A673 (cell line): ENCODE measurements around the gene JPH2. TPM values are rescaled to one million over a fixed set of nuclear protein-coding genes. Genes with fewer than 3 reads are reported as not detected.

ENCODE experiments used
- BruUV-seq: library from RNA; stranded (reverse); fragments of 400-500 nt; replicated peaks from 2 replicates; lab custom pipeline; 2021; lab: Mats Ljungman, UMichigan
- CTCF ChIA-PET: fragments of 300-600 bp; sonication (Branson Sonifier 250); formaldehyde crosslinking; loops from one replicate; lab custom pipeline; 2022; ENCODE audit warnings: antibody characterized with exemption; lab: Charles Lee
- POLR2A ChIA-PET: fragments of 300-600 bp; sonication (Branson Sonifier 250); formaldehyde crosslinking; loops from one replicate; lab custom pipeline; 2022; ENCODE audit warnings: antibody characterized with exemption; ENCODE audit not compliant: low non-redundant PET; lab: Charles Lee
- DNase-seq: peaks from one replicate; pipeline ENCODE4 v3.0.0-alpha.2; 2015; ENCODE audit warnings: low spot score
- H3K27ac ChIP-seq: fragments of 200-600 bp; sonication (generic); 2 replicates; pipeline ENCODE4 v1.5.1; 2016; ENCODE audit warnings: mixed run types, low read depth, mild to moderate bottlenecking, mixed read lengths, antibody characterized with exemption, low read length; ENCODE audit not compliant: poor library complexity, severe bottlenecking
- H3K27me3 ChIP-seq: fragments of 200-600 bp; sonication (generic); replicated peaks from 2 replicates; pipeline ENCODE4 v1.6.1; 2017; ENCODE audit warnings: mixed run types, low read depth, mild to moderate bottlenecking, mixed read lengths, antibody characterized with exemption, low read length; ENCODE audit not compliant: insufficient read depth, poor library complexity
- H3K36me3 ChIP-seq: fragments of 200-600 bp; sonication (generic); 2 replicates; pipeline ENCODE4 v1.6.1; 2016; ENCODE audit warnings: mixed run types, mild to moderate bottlenecking, mixed read lengths, antibody characterized with exemption, low read length; ENCODE audit not compliant: insufficient read depth, poor library complexity, severe bottlenecking
- H3K4me1 ChIP-seq: fragments of 200-600 bp; sonication (generic); 2 replicates; pipeline ENCODE4 v1.6.1; 2017; ENCODE audit warnings: mixed run types, mild to moderate bottlenecking, mixed read lengths, antibody characterized with exemption, low read length; ENCODE audit not compliant: insufficient read depth, poor library complexity, severe bottlenecking
- H3K4me3 ChIP-seq: fragments of 200-600 bp; sonication (generic); 2 replicates; pipeline ENCODE4 v1.5.1; 2016; ENCODE audit warnings: low read depth, mixed run types, mild to moderate bottlenecking, mixed read lengths, low read length; ENCODE audit not compliant: poor library complexity, severe bottlenecking
- H3K9me3 ChIP-seq: fragments of 200-600 bp; sonication (generic); 2 replicates; pipeline ENCODE4 v1.6.1; 2016; ENCODE audit warnings: mixed run types, low read depth, mild to moderate bottlenecking, mixed read lengths, antibody characterized with exemption, low read length; ENCODE audit not compliant: poor library complexity, severe bottlenecking
- CTCF ChIP-seq: fragments of 300-800, 200-600 bp; sonication (generic); conservative IDR thresholded peaks from 2 replicates; pipeline ENCODE4 v1.5.1; 2017; ENCODE audit warnings: low read depth, mild to moderate bottlenecking, antibody characterized with exemption, low read length, moderate library complexity, mixed read lengths
- EZH2 ChIP-seq: fragments of 200-600 bp; sonication (generic); IDR thresholded peaks from 2 replicates; pipeline ENCODE4 v1.6.1; 2017; ENCODE audit warnings: borderline replicate concordance, low read depth, mild to moderate bottlenecking, mixed read lengths, antibody characterized with exemption, low read length; ENCODE audit not compliant: poor library complexity, severe bottlenecking
- intact Hi-C: fragments of 100-400 bp; cut with micrococcal nuclease; formaldehyde crosslinking; loops from one replicate; pipeline ENCODE4 v1.10.0; 2022; ENCODE audit not compliant: unreplicated experiment
- total RNA-seq: library from RNA; stranded (reverse); gene quantifications from 2 replicates; pipeline ENCODE4 v1.2.3, GENCODE V29; 2021

JPH2 gene
- total RNA-seq, 1 experiment from 2014 or later: 1.1 TPM

DNA sequence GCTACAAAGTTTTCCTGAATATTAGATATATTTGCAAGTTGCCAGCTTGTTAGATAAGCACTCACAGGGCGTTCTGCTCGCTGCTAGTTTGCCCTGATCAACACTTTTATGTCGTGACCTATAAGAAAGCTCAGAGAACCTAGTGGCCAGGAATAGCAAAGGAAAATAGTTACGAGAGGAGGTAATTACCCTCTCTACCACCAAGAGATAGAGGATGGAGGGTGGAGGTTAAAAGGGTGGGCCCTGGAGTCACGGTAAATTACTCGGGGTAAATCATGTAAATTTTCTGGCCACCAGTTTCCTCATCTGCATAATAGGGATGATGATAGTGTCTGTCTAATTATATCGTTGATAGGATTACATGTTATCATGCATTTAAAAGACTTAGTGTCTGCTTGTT lies 87.2 kb downstream of the JPH2 start:
- intact Hi-C loops: no loop called here
- POLR2A ChIA-PET: no interaction called here
- Histone ChIP-seq H3K27ac (no peak overlapping the region), H3K27me3 (peaks cover 20% of the 10 kb centered on the region), H3K9me3 (no peaks in the 10 kb centered on the region), H3K36me3 (no peaks in the 10 kb centered on the region), H3K4me3 (no peak overlapping the region), H3K4me1 (no peaks in the 10 kb centered on the region)
- CTCF ChIA-PET: interaction anchor here (0.6 kb wide), 1 partner anchor 94 kb away, joined by 3 read pairs; no protein-coding TSS in a partner anchor
- BruUV-seq: no TSS peak
- no peak for TF ChIP-seq EZH2
- TF ChIP-seq CTCF: no peak
- no peak for DNase-seq

DNA sequence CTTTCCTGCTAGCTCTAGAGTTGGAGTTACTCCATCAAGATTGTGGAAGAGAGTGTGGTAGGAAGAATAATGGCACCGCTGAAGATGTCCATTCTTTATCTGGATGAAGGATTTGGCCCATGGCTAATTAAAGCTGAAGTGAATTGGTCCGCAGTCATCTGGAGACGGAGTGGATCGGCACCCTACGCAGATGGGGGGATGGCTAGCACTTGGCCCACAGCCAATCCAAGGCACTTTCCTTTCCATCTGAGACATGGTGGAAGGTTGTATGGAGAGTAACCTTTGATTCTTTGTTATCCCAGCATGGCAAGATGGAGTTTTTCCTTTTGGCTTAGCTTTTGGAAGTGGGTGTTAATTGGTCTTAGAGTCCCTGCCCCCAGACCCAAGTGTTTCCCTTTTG lies 88.3 kb downstream of the JPH2 start:
- BruUV-seq: no TSS peak
- CTCF ChIA-PET: no interaction called here
- H3K27me3 ChIP-seq: peaks cover 12% of the 10 kb centered on the region
- no peaks in the 10 kb centered on the region for H3K9me3 ChIP-seq
- no peak overlapping the region for H3K4me3 ChIP-seq
- no peaks in the 10 kb centered on the region for H3K4me1 ChIP-seq
- POLR2A ChIA-PET: no interaction called here
- no peak for DNase-seq
- TF ChIP-seq EZH2: no peak
- no peak overlapping the region for H3K27ac ChIP-seq
- intact Hi-C loops: no loop called here
- H3K36me3 ChIP-seq: no peaks in the 10 kb centered on the region

GRCh38 chr20:44098256-44098630 lies 88.7 kb downstream of the JPH2 start:
- POLR2A ChIA-PET: no interaction called here
- no peak for TF ChIP-seq CTCF
- no peak for TF ChIP-seq EZH2
- no peak for DNase-seq
- H3K27me3 ChIP-seq: peaks cover 8% of the 10 kb centered on the region
- no peaks in the 10 kb centered on the region for H3K36me3 ChIP-seq
- CTCF ChIA-PET: no interaction called here
- H3K9me3 ChIP-seq: no peaks in the 10 kb centered on the region
- H3K27ac ChIP-seq: no peak overlapping the region
- intact Hi-C loops: no loop called here
- BruUV-seq: no TSS peak
- H3K4me3 ChIP-seq: no peak overlapping the region
- no peaks in the 10 kb centered on the region for H3K4me1 ChIP-seq
